GM18520 (cell line): ENCODE results near the gene SCNN1A.
"Not testable (repeated sequence)": the region's sequence is repeated elsewhere in the genome, so short reads cannot be mapped to it uniquely, and the experiment has no call there.

Experiments used
- ATAC-seq: cut with Tn5 transposase; IDR thresholded peaks from one replicate; pipeline ENCODE4 v1.9.1; 2021; ENCODE audit not compliant: unreplicated experiment

Gene SCNN1A

DNA sequence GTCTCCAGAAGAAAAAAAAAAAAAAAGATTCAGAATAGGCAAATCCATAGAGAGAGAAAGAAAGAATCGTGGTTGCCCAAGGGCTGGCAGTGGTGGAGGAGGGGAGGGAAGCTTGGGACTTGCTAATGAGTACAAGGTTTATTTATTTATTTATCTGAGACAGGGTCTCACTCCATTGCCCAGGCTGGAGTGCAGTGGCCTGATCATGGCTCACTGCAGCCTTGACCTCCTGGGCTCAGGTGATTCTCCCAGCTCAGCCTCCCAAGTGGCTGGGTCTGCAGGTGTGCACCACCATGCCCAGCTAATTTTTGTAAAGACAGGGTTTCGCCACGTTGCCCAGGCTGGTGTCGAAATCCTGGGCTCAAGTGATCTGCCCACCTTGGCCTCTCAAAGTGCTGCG, 23.7 kb downstream of the SCNN1A start:
- ATAC-seq: no peak

DNA sequence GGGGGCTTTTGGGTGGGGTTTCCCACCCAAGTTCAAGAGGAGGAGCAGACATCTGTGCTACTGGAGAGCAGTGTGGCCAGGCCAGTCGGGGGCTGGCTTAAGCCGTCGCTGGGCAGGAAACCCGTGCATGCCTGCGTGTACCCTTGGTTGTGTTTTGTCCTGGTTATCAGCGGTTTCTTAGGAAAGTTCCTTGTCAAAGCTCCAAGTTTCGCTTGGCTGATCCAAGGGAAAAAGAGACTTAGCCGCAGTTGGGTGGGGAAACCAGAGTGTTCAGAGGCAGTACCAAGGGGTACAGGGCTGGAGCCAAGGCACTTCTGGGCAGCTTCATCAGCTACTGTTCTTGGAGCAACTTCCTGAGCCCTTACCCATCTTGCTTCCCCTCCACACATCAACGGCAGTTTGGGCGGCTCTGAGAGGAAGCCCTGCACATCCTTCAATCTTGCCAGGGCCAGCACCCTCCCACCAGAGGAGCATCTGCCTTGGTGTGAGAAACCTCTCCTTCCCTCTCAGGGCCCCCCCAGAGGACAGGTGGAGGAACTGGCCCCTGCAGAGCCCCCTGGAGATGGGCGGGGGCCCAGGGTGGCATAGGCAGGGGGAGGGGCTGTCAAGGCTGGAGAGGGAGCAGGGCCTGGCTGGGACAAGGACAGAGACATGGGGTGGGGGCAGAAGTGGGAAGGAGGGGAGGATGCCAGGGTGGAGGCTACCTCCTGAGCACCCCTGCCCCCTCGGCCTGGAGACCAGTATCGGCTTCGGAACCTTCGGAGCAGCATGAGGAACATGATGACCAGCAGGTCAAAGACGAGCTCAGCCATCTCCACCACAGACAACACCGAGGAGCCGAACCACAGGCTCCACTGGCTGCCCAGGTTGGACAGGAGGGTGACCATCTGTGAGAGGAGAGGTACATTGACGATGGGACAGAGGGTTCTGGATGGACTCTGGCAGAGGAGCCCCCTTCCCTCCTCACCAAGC, 27.7 kb downstream of the SCNN1A start:
- no peak for ATAC-seq

DNA sequence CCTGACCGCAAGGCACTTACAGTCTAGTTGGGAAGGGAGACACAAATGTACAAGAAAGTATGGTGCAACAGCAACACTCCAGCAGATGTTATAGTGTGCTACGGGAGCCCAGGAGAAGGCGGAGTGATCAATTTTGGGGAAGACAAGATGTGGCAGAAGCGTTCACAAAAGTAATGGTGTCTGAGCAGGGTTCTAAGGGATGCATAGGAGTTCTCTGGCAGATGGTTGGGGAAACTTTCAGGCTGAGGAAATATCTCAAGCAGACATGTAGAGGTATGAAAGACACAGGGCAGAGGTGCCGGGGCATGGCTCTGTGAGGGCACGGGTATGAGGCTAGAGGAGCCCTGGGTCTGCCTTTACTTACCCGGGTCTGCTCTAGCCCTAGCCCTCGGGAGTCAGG, 28.4 kb downstream of the SCNN1A start:
- ATAC-seq: no peak

DNA sequence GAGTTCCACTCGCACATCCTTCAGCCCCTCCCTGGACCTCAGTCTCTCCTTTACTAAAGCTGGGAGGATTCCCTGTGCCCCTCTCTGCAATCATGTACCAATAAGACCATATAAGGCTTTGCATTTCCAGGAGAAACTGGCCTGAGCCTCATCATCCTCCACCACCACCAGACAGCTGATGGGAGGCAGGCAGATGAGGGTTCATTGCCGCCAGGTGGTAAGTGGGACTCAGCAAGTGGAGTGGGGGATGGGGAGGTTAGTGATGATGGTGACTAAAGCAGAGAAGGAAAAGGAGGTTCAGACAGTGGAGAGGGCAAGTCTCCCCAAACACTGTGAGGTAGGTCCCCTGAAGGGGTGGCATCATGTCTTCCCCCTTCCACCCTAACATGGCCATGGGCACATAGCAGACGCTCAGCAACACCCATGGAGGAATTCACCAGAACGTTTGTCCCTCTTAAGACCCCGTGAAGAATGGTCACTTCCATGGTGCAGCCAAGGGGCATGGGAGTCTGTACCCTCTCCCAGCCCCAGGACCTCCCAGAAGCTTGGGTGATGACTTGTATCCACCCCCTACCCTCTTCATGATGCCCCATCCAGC, 29.0 kb downstream of the SCNN1A start:
- no peak for ATAC-seq

DNA sequence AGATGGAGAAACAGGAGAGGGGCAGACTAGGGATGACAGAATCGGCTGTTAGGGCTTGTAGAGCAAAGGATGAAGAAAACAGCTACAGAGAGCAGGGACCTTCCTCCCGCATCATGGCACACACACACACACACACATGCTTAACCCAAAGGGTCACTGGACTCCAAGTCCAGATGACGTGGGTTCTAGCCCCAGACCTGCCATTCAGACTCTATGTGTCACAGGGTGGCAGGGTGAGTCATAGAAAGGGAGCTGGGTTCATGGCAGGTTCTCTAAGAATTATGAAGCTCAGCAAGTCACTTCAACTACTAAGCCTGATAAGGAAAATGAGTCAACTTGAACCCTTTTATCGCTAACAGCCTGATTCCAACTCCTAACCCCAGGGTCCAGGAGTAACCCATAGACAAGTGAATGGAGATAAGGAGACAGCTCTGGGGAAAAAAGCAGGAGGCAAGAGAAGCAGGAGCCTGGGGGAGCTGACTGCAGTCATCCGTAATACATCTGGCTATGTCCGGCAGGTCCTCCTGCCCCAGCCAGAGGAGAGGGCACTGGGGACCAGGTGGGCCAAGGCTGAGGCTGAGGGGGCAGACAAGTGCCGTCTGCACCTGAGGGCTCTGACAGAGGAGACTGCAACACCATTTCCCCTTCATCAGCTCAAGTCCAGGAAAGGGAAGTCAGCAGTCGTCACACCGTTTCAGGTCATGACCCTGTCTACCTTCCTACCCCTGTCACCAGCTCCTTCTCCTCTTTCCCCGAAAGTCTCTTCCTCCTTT, 29.9 kb downstream of the SCNN1A start:
- ATAC-seq: no peak

DNA sequence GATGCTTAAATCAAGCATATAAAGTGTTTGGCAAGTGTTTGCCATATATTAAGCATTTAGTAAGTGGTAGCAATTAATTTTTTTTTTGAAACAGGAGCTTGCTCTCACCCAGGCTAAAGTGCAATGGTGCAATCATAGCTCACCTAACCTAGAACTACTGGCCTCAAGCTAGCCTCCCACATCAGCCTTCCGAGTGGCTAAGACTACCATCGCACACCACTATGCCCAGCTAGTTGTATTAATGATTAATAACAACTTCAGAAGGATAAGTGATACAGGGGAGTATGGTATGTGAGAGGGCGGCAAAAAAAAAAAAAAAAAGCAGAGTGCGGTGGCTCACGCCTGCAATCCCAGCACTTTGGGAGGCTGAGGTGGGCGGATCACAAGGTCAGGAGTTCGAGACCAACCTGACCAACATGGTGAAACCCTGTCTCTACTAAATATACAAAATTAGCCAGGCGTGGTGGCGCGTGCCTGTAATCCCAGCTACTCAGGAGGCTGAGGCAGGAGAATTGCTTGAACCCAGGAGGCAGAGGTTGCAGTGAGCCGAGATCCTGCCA, 31.2 kb downstream of the SCNN1A start:
- ATAC-seq: not testable (repeated sequence)

DNA sequence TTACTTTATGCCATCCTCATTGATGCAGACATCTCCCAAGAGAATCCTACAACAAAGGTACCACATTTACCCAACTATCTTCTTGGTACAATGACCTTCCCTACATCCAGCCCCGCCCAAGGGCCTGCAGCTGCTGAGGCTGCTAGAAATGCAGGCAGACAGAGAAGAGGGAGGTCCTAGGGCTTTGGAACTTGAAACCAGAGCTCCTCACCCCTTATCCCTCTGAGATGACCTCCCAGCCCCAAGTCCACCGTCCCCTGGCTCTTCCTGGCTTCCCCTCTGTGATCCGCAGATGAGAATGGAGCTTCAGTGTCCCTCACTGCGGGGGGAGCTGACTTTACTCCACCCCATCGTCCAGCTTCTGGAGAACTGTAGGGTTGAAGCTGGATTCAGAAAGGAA, 31.8 kb downstream of the SCNN1A start:
- ATAC-seq: no peak

DNA sequence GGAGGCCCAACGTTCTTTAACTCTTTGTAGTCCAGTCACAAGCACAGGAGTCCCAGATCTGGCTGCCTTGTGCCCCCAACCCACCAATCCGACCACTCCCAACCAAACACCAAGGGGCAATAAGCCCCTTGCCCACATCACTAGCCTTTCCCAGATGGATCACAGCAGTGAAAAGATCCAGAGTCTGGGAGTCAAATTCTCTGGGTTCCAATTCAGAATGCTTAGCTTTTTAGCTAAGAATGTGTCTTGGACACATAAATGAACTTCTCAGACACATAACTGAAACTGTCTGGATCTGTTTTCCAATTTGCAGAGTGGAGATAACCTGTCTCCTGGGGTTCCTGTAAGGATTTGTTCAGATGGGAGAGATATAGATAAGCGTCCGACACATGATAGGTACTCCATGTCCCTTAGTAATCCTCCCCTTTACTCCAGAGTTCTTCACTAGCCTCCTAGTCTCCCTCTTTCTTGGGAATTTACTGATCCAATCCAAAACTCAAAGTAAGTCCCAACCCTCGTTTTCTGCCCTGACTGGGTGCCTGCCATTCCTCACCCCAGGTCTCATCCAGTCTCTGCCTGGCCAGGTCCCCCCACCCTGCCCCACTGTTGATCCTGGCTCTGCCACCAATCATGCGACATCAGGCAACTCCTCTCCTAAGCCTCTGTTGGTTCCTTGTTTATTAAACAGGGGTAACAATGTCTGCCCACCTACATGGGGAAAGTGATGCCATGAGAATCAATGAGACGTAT, 33.0 kb downstream of the SCNN1A start:
- no peak for ATAC-seq

DNA sequence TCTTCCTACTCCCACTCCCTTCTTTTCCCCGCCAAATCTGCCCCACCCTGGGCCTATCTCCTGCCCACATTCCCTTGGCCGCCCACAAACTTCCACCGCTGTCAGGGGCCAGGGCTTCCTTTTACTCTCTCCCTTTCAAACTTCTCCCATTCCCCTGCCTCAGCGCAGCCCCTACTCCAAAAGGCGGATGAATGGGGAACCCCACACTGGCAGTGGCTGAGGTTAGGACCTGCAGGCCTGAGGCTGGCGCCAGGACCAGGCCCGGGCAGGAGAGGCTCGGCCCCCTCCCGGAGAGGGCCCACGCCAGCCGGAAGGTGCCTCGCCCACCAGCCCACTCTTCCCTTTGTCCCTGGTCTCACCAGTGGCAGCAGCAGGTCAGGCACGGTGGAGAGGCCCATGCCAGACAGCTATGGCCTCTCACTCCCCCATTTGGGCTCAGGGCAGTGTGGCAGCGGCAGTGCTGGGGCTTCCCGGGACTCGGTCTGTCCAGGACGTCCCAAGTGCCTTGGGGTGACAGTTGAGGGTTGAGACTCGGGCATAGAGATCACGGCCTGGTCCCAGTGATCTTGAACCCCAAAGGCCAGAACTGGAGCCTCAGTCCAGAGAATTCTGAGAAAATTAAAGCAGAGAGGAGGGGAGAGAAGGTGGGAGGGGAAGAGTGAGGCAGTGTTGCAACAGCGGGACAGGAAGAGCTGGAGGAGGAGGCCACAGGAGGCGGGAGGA, 33.8 kb downstream of the SCNN1A start, which contains the start of gene TNFRSF1A:
TNFRSF1A (minus strand) TSS at position 660 of the 723 bp plus-strand sequence; CDS start at position 398, 262 bp downstream.
- no peak for ATAC-seq

DNA sequence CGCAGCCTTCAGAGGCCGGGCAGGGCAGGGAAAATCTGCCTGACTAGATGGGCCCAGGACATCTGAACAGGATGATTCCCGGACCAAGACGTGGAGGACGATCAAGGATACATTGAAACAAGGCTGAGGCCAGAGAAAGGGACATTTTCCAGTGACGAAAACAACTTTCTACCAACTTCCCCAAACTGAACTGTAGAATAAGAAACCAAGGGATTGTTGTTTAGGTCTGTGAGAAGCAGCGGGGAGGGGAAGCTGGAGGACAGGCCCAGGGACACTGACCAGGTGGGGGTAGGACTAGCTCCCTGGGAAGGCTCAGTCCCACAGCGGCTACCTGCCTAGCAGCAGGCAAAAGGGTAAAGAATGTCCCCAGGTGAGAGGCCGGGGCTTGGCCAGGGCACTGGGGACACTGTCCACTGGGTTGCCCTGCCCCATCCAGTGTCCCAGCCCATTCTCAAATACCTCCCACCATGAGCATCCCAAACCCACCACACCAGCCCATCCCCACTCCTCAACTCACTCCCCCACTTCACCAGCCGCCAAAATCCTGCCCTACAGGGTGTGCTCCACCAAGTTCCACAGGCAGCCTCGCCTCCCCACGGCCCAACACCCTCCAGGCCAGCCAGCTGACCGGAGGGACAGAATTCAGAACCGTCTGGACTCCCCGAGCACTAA, 34.5 kb downstream of the SCNN1A start:
- ATAC-seq: no peak

DNA sequence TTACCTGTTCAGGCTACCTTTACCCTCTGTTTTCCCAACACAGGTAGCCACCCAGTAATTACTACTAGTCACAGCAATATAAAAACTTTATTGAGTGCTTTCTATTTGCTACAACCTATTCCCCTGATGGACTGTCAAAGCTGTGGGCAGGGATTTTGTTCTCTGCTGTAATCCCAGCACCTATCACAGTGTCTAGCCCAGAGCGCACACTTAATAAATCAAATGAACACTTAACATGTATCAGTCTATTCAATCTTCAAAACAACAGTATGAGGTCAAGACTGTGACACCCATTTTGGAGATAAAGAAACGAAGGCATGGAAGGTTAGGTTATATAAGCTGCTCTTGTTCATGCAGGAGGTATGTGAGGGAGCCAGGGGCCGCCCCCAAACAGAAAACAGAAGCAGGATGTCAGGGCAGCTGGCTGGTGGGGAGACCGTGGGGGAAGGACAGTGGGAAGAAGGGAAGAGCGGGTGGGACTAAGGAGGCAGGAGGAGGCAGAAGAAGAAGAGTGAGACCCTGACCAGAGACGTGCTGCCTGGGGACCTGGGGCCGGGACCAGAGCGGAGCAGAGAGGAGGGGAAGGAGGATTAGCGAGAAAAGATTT, 35.2 kb downstream of the SCNN1A start:
- no peak for ATAC-seq

DNA sequence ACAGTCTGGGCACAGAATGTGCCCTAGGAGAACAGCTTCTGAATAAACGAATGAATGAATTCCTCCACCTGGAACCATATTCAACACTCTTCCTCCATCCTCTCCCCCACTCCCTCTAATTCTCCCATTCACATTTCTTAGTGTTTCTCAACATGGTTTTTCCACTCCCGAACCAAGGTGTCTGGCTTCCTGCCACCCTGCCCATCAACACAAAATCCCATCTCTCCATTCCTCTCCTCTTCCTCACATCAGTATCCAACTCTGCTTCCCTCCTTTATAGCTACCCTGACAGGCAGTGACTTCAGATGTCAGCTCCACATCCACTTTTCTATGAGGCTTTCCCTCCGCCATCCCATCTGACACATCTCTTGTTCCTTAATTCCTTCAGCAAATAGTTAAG, 36.4 kb downstream of the SCNN1A start:
- no peak for ATAC-seq

DNA sequence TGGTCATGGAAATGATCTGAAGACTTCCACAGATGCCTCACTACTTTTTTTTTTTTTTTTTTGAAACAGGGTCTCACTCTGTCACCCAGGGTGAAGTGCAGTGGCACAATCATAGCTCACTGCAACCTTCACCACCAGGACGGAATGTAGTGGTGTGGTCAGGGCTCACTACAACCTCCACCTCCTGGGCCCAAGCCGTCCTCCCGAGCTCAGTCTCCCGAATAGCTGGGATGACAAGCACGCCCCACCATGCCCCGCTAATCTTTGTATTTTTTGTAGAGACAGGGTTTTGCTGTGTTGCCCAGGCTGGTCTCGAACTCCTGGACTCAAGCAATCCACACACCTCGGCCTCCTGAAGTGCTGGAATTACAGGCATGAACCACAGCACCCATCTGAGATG, 36.8 kb downstream of the SCNN1A start:
- ATAC-seq: not testable (repeated sequence)

DNA sequence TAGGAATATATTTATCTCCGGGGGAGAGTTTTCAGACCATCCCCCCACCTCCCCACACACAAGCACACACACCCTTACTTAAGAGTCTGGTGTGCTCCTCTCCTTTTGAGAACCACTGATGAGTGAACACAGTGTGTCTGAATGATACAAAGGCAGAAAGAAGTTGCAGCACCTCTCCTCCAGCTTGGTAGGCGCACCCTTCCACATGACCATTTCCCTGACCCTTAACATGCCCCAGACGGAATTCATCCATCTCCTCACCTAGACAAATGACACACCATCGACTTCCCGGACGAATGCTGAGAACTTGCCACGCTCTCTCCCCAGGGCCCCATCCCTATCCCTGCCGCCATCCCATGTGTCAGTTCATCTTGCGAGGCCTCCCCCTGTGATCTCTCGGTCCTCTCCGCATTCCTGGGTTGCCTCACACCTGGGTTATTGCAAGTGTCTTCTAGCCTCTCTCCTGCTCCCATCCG, 37.4 kb downstream of the SCNN1A start:
- no peak for ATAC-seq

DNA sequence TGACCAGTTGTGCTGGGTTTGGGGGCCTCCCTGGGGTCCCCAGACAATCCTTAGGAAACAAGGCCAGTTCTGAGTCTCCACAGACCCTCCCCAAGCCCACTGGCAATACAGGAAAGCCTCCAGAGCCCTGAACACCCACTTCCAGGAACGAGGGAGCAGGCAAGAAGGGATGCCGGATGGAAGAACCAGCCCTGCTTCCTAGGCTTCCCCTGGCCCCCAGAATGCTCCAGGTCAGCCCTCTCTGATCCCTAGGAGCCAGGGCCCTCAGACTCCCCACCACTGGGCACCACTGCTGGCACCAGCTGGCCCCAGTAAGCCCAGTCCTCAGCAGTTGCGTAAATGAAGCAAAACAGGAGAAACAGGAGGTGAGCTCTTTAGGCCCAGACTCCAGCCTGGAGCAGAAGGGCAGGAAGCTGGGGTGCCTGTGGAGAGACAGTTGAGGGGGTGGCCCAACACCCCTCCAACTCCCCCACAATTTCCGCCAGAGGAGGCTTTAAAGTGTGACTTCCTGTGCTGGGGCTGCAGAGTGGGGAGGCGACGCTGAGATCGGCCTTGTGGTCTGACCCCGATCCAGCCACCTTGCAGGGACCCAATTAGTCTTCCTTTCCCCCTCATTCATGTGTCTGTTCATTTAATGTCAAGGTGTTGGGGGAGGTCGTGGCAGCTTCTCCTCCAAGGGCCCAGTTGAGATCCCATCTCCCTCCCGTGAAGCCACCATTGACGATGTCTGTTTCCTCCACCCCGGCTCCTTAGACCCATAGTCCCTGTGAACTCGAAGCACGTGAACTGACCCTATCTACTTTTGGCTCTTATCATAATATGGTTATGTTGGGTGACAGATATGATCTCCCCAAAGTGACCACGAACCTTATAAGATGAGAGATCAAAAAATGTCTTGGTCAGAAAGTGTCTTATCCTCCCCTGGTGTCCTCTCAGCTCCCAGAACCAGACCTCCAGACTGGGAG, 38.2 kb downstream of the SCNN1A start:
- ATAC-seq: no peak

DNA sequence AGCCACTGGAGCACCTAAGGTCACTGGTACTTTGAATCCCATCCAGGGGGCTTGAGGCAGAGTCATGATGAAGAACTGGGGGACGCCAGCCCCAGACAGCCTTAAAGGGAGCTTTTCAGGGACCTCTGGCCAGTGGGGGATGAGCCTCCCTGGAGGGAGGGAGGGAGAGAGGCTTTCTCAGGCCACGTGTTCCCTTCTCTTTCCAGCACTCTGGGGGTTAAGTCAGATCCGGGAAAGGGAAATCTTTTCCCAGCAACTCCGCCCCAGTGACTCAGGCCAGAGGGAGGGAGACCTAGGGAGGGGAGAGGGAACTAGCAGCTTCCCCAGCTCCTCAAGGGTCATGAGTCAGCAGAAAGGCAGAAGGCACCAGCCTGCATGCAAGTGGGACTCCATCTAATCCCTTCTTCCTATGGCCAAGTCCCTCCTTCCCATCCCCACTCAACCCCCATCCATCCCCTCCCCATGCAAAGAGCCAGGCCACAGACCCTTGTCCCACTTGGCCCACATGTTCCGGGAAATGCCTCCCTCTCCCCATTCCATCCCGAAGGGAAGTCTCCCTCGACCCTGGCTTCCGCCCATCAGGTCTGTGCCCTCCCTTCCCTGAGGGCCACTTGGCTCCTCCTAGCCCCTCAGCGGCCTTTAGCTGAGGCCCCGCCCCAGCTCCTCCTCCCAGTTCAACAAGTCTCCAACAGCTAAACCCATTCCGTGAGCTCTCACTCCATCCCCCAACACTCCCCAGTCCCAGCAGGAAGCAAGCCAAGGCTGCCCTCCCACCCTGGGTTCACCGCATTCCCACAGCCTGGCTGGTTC, 39.1 kb downstream of the SCNN1A start:
- no peak for ATAC-seq
